RWPE2 (cell line): ENCODE results near the gene SAPCD1.
"Not testable (repeated sequence)": the region's sequence is repeated elsewhere in the genome, so short reads cannot be mapped to it uniquely, and the experiment has no call there.

ENCODE experiments used
- ATAC-seq: fragments of 200-7000 bp; cut with Tn5 transposase; 3 replicates; pipeline ENCODE4 v1.9.1; 2021; ENCODE audit warnings: low read depth
- DNase-seq: peaks from one replicate; pipeline ENCODE4 v3.0.0-alpha.2; 2020; ENCODE audit warnings: low spot score
- H3K27ac ChIP-seq: fragments of 450-650 bp; 2 replicates; pipeline ENCODE4 v1.5.1; 2017; ENCODE audit warnings: mild to moderate bottlenecking; ENCODE audit not compliant: poor library complexity, severe bottlenecking
- H3K27me3 ChIP-seq: fragments of 250-450 bp; sonication (Bioruptor Pico); 2 replicates; pipeline ENCODE4 v1.5.1; 2021; ENCODE audit warnings: mild to moderate bottlenecking, moderate library complexity; ENCODE audit not compliant: insufficient read depth, poor library complexity, severe bottlenecking
- H3K36me3 ChIP-seq: fragments of 250-450 bp; sonication (Bioruptor Pico); 2 replicates; pipeline ENCODE4 v1.5.1; 2020; ENCODE audit warnings: low read depth, mild to moderate bottlenecking, moderate library complexity
- H3K4me1 ChIP-seq: fragments of 250-450 bp; sonication (Bioruptor Pico); 2 replicates; pipeline ENCODE4 v1.5.1; 2021; ENCODE audit warnings: mild to moderate bottlenecking, moderate library complexity; ENCODE audit not compliant: insufficient read depth, poor library complexity, severe bottlenecking
- H3K4me3 ChIP-seq: fragments of 250-450 bp; sonication (Bioruptor Pico); 2 replicates; pipeline ENCODE4 v1.5.1; 2021; ENCODE audit warnings: mild to moderate bottlenecking, moderate library complexity; ENCODE audit not compliant: severe bottlenecking
- H3K9me3 ChIP-seq: fragments of 250-450 bp; sonication (Bioruptor Pico); 2 replicates; pipeline ENCODE4 v1.5.1; 2021; ENCODE audit warnings: mild to moderate bottlenecking, moderate library complexity; ENCODE audit not compliant: severe bottlenecking
- TF ChIP-seq, protein P1 (sequence below): fragments of 450-650 bp; IDR thresholded peaks from one replicate; pipeline ENCODE4 v1.5.1; 2017; ENCODE audit warnings: mild to moderate bottlenecking, moderate library complexity; ENCODE audit not compliant: poor library complexity, severe bottlenecking

Gene SAPCD1

DNA sequence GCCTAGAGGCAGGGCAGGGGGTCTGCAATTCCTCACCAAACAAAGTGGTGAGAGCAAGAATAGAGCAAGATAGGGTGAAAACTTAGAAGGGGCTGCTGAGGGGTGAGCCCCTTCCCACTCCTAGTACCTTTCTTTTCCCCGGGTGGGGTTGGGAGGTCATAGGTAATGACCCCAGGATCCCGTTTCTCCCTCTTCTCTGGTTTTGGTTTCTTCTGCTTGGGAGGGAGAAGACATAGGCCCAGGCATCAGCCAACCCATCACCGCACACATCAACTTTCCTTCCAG, 29.6 kb downstream of the SAPCD1 start:
- Histone ChIP-seq H3K4me1 (peaks cover 7% of the 10 kb centered on the region), H3K36me3 (peaks cover 60% of the 10 kb centered on the region), H3K9me3 (no peaks in the 10 kb centered on the region), H3K4me3 (no peak overlapping the region), H3K27ac (peak overlapping the region; percentile 86), H3K27me3 (no peaks in the 10 kb centered on the region)
- no peak for DNase-seq
- TF ChIP-seq, protein P1, sequence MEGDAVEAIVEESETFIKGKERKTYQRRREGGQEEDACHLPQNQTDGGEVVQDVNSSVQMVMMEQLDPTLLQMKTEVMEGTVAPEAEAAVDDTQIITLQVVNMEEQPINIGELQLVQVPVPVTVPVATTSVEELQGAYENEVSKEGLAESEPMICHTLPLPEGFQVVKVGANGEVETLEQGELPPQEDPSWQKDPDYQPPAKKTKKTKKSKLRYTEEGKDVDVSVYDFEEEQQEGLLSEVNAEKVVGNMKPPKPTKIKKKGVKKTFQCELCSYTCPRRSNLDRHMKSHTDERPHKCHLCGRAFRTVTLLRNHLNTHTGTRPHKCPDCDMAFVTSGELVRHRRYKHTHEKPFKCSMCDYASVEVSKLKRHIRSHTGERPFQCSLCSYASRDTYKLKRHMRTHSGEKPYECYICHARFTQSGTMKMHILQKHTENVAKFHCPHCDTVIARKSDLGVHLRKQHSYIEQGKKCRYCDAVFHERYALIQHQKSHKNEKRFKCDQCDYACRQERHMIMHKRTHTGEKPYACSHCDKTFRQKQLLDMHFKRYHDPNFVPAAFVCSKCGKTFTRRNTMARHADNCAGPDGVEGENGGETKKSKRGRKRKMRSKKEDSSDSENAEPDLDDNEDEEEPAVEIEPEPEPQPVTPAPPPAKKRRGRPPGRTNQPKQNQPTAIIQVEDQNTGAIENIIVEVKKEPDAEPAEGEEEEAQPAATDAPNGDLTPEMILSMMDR = no peak
- ATAC-seq = no peak

- peak; percentile 72 for ATAC-seq
- Histone ChIP-seq H3K36me3 (peaks cover 53% of the 10 kb centered on the region), H3K4me1 (peaks cover 7% of the 10 kb centered on the region)
Observed at GRCh38 chr6:31792761-31793171, 30.3 kb downstream of the SAPCD1 start.

DNA sequence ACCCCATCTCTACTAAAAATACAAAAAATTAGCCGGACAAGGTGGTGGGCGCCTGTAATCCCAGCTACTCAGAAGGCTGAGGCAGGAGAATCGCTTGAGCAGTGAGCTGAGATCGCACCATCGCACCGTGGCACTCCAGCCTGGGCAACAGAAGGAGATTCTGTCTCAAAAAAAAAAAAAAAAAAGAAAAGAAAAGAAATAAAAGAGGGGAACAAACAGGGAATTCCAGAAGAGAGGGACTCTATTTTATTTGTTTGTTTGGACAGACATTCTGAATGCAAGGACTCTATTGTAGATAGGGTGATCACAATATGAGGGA, 31.4 kb downstream of the SAPCD1 start:
- not testable (repeated sequence) for H3K27me3 ChIP-seq, DNase-seq, H3K9me3 ChIP-seq, H3K4me1 ChIP-seq, ATAC-seq
- peak overlapping the region; percentile 86 for H3K27ac ChIP-seq
- peaks cover 49% of the 10 kb centered on the region for H3K36me3 ChIP-seq
- H3K4me3 ChIP-seq = peak overlapping the region; percentile 88

More at GRCh38 chr6:31792761-31793171, 30.3 kb downstream of the SAPCD1 start:
- Histone ChIP-seq H3K9me3 (no peaks in the 10 kb centered on the region), H3K27ac (peak overlapping the region; percentile 86), H3K27me3 (no peaks in the 10 kb centered on the region), H3K4me3 (peak overlapping the region; percentile 8)
- DNase-seq = no peak
- TF ChIP-seq, protein P1 = no peak

- Histone ChIP-seq H3K27ac (peak overlapping the region; percentile 86), H3K36me3 (peaks cover 44% of the 10 kb centered on the region), H3K27me3 (no peaks in the 10 kb centered on the region), H3K4me3 (peak overlapping the region; percentile 88), H3K9me3 (no peaks in the 10 kb centered on the region), H3K4me1 (peaks cover 7% of the 10 kb centered on the region)
- TF ChIP-seq, protein P1 = no peak
- peak; percentile 28; the same call in 2 of the 3 replicates for ATAC-seq
- no peak for DNase-seq
Observed at GRCh38 chr6:31794294-31794865, 31.9 kb downstream of the SAPCD1 start.

DNA sequence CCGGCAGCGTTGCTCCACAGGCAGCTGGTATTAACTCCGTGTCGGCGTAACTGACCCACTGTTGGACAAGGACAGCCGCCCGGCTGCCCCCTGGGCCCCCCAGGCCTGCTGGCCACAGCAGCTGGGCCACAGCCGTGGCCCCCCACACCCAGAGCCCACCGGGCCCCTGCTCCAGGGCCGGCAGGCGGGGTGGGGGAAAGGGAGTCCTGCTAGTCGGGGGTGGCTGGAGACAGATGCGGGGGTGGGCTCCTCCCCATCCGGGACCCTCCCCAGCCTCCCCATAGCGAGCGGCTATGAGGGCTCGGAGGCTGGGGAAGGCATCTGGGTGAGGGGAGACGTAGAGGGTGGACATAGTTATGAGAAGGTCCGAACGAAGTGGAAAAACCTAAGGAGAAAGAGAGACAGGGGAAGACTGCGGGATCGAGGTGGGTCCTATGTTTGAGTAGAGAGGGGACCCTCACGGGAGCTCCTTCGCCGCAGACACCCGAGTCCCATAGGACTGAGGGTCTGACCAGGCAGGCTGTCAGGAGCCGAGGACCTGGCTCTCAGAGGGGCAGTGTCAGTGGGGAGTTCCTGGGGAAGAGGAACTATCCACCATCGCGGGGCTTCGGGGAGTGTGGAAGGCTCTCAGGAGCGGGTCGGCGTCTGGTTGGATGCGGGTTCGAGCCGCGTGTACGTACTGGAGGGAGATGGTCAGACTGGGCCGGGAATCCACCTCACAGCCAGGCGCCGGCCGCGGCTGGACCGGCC, 32.6 kb downstream of the SAPCD1 start:
- Histone ChIP-seq H3K36me3 (peaks cover 37% of the 10 kb centered on the region), H3K27ac (peak overlapping the region; percentile 86), H3K4me1 (peaks cover 7% of the 10 kb centered on the region), H3K4me3 (peak overlapping the region; percentile 88), H3K27me3 (no peaks in the 10 kb centered on the region), H3K9me3 (no peaks in the 10 kb centered on the region)
- ATAC-seq (peak; percentile 29), DNase-seq (no peak)
- TF ChIP-seq, protein P1 = no peak
